T follicular helper cell (primary cell): ENCODE measurements around the gene HSPB2.
"Not testable (repeated sequence)": the region's sequence is repeated elsewhere in the genome, so short reads cannot be mapped to it uniquely, and the experiment has no call there.

Experiments used
- DNase-seq: peaks from one replicate; pipeline ENCODE4 v3.0.0-alpha.2; 2020; ENCODE audit warnings: low read depth
- total RNA-seq, 2 experiments: gene quantifications; one replicate each; lab custom pipeline; 2026; lab: John Stamatoyannopoulos, UW

HSPB2 gene
- total RNA-seq, result 0 reads per million in 2 experiments

- no peak for DNase-seq
Observed at GRCh38 chr11:111912535-111912934, at the start of gene HSPB2. TSS of gene HSPB2 (plus strand) at chr11:111912734. CDS start at chr11:111912830, 96 bp downstream.

- no peak for DNase-seq
Observed at GRCh38 chr11:111870113-111870512, 42.4 kb upstream of the HSPB2 start.

- no peak for DNase-seq
Observed at GRCh38 chr11:111870522-111870885, 42.0 kb upstream of the HSPB2 start.

- DNase-seq, result peak; percentile 86
Observed at GRCh38 chr11:111870886-111871692, 41.4 kb upstream of the HSPB2 start, which contains the start of gene ALG9. TSS of gene ALG9 (minus strand) at chr11:111871581. CDS start at chr11:111871482, 99 bp downstream.

GRCh38 chr11:111871693-111872161 is 40.8 kb upstream of the HSPB2 start:
- DNase-seq, result no peak

GRCh38 chr11:111878385-111878848 is 34.1 kb upstream of the HSPB2 start:
- no peak for DNase-seq

- peak; percentile 95 for DNase-seq
Observed at GRCh38 chr11:111878849-111879636, 33.5 kb upstream of the HSPB2 start, which contains the start of the genes CFAP68 and FDXACB1. TSS of gene CFAP68 (plus strand) at chr11:111879541. CDS start at chr11:111879561, 20 bp downstream. TSS of gene FDXACB1 (minus strand) at chr11:111879165. CDS start at chr11:111879132, 33 bp downstream.

GRCh38 chr11:111879637-111879960 is 32.9 kb upstream of the HSPB2 start:
- no peak for DNase-seq

- DNase-seq, result no peak
Observed at GRCh38 chr11:111882202-111882601, 30.3 kb upstream of the HSPB2 start.

GRCh38 chr11:111885053-111885452 is 27.5 kb upstream of the HSPB2 start:
- DNase-seq, result not testable (repeated sequence)

- DNase-seq, result no peak
Observed at GRCh38 chr11:111886032-111886431, 26.5 kb upstream of the HSPB2 start.

GRCh38 chr11:111886844-111887243 is 25.7 kb upstream of the HSPB2 start:
- no peak for DNase-seq

- DNase-seq, result no peak
Observed at GRCh38 chr11:111905411-111905810, 7.1 kb upstream of the HSPB2 start.

- DNase-seq, result no peak
Observed at GRCh38 chr11:111906680-111907079, 5.9 kb upstream of the HSPB2 start.

GRCh38 chr11:111908639-111909305 is 3.8 kb upstream of the HSPB2 start:
- no peak for DNase-seq

- no peak for DNase-seq
Observed at GRCh38 chr11:111909378-111909777, 3.2 kb upstream of the HSPB2 start.

- DNase-seq, result no peak
Observed at GRCh38 chr11:111910676-111911562, 1.6 kb upstream of the HSPB2 start.

- DNase-seq, result no peak
Observed at GRCh38 chr11:111911563-111912401, 752 bp upstream of the HSPB2 start, which contains the start of gene CRYAB. TSS of gene CRYAB (minus strand) at chr11:111911770. CDS start at chr11:111911724, 46 bp downstream.

GRCh38 chr11:111913031-111913861 is 712 bp downstream of the HSPB2 start:
- no peak for DNase-seq
